WTC11 (cell line): ENCODE data around the gene ATP8B3. TPM values are rescaled to one million over a fixed set of nuclear protein-coding genes. Genes with fewer than 3 reads are reported as not detected.

Experiments used
- microRNA-seq: library from miRNA; unstranded; fragments of <30 nt; microRNA quantifications from one replicate; pipeline ENCODE4 v1.2.0, GENCODE V29; 2022; ENCODE audit warnings: borderline number of aligned reads
- total RNA-seq: library from RNA; stranded (reverse); gene quantifications from 3 replicates; pipeline ENCODE4 v1.2.3, GENCODE V29; 2021

Gene ATP8B3
- total RNA-seq, 1 experiment from 2014 or later = 5.5 TPM

Small RNAs within 50 kb of the gene (microRNA-seq; reads per million reads assigned to microRNA genes)
- 12.2 reads per million, percentile 30 among the genes with 10 or more reads in this experiment for gene MIR1909

Other genes with a start within 250 kb of the ATP8B3 start
- 69.5 to 80.5 TPM (median 78.2 TPM) in 3 replicates for gene MEX3D, start 244.0 kb downstream of the ATP8B3 start, total RNA-seq
- 90.2 to 94.8 TPM (median 93.2 TPM) in 3 replicates for gene MBD3, start 219.4 kb downstream of the ATP8B3 start, total RNA-seq
- gene UQCR11, start 206.8 kb downstream of the ATP8B3 start, total RNA-seq = 195 to 198 TPM (median 196 TPM) in 3 replicates
- 323 to 350 TPM (median 324 TPM) in 3 replicates for gene TCF3, start 159.7 kb downstream of the ATP8B3 start, total RNA-seq
- gene ONECUT3, start 58.8 kb downstream of the ATP8B3 start, total RNA-seq = 0.04 TPM in 1 of 3 replicates, not detected in the others
- 48.9 to 61.1 TPM (median 50.1 TPM) in 3 replicates for gene REXO1, start 36.2 kb upstream of the ATP8B3 start, total RNA-seq
- gene KLF16, start 51.3 kb upstream of the ATP8B3 start, total RNA-seq = 54.4 to 64.0 TPM (median 55.4 TPM) in 3 replicates
- 55.0 to 60.7 TPM (median 57.3 TPM) in 3 replicates for gene ABHD17A, start 73.2 kb upstream of the ATP8B3 start, total RNA-seq
- gene ADAT3, start 93.1 kb upstream of the ATP8B3 start, total RNA-seq = 15.0 to 20.3 TPM (median 15.9 TPM) in 3 replicates
- 81.3 to 86.1 TPM (median 86.1 TPM) in 3 replicates for gene SCAMP4, start 93.1 kb upstream of the ATP8B3 start, total RNA-seq
- gene CSNK1G2, start 128.9 kb upstream of the ATP8B3 start, total RNA-seq = 102 to 126 TPM (median 107 TPM) in 3 replicates
- gene BTBD2, start 203.4 kb upstream of the ATP8B3 start, total RNA-seq = 106 to 148 TPM (median 145 TPM) in 3 replicates
- gene MKNK2, start 239.0 kb upstream of the ATP8B3 start, total RNA-seq = 150 to 165 TPM (median 163 TPM) in 3 replicates